ENCODE data around the gene TSPAN10. TPM values are rescaled to one million over a fixed set of nuclear protein-coding genes. Genes with fewer than 3 reads are reported as not detected.

TSPAN10 gene
- total RNA-seq, 4 donors from 2014 or later, result 0.22 to 0.84 TPM; not detected in 2

GRCh38 chr17:81659038-81659437 is 22.0 kb downstream of the TSPAN10 start:
- H3K27me3 ChIP-seq, result peaks cover 0 to 3% of the 10 kb centered on the region in 2 donors
- no peaks in the 10 kb centered on the region for H3K9me3 ChIP-seq
- no peak overlapping the region for H3K27ac ChIP-seq
- no peak for TF ChIP-seq POLR2A (IDR thresholded peaks at IDR 0.05)
- H3K36me3 ChIP-seq, result peaks cover 0 to under 1% (median 0%) of the 10 kb centered on the region in 3 donors
- no peak overlapping the region for H3K4me3 ChIP-seq
- DNase-seq (ENCODE audit: low spot score in 2 of 2), result no peak
- H3K4me1 ChIP-seq, result no peaks in the 10 kb centered on the region
- 80 to 88% methylated on average over 5 of the region's 5 CpGs for WGBS, 2 donors

- TF ChIP-seq CTCF (IDR thresholded peaks at IDR 0.05) (no peak), EP300 (IDR thresholded peaks at IDR 0.05) (no peak), POLR2A (IDR thresholded peaks at IDR 0.05) (no peak)
- no peak overlapping the region for H3K27ac ChIP-seq
- 83 to 85% methylated on average over 9 of the region's 9 CpGs for WGBS, 2 donors
Observed at GRCh38 chr17:81660441-81660840, 23.4 kb downstream of the TSPAN10 start.

GRCh38 chr17:81662002-81662401 is 25.0 kb downstream of the TSPAN10 start:
- H3K27me3 ChIP-seq, result no peaks in the 10 kb centered on the region
- no peaks in the 10 kb centered on the region for H3K9me3 ChIP-seq
- no peak overlapping the region for H3K4me3 ChIP-seq
- no peak for DNase-seq (ENCODE audit: low spot score in 2 of 2)
- peaks cover 0 to 15% (median 4%) of the 10 kb centered on the region in 4 donors for H3K4me1 ChIP-seq
- TF ChIP-seq EP300 (IDR thresholded peaks at IDR 0.05) (no peak), POLR2A (IDR thresholded peaks at IDR 0.05) (no peak), CTCF (IDR thresholded peaks at IDR 0.05) (no peak)
- H3K36me3 ChIP-seq, result peaks cover 0 to 12% (median 0%) of the 10 kb centered on the region in 3 donors
- WGBS, 2 donors, result 91 to 95% methylated on average over 4 of the region's 4 CpGs
- no peak overlapping the region for H3K27ac ChIP-seq

More at GRCh38 chr17:81660441-81660840, 23.4 kb downstream of the TSPAN10 start:
- H3K9me3 ChIP-seq, result no peaks in the 10 kb centered on the region
- no peaks in the 10 kb centered on the region for H3K27me3 ChIP-seq
- DNase-seq (ENCODE audit: low spot score in 2 of 2), result no peak
- no peak overlapping the region for H3K4me3 ChIP-seq
- H3K36me3 ChIP-seq, result peaks cover 0 to 12% (median 0%) of the 10 kb centered on the region in 3 donors
- peaks cover 0 to 8% (median 2%) of the 10 kb centered on the region in 4 donors for H3K4me1 ChIP-seq

- DNase-seq (ENCODE audit: low spot score in 2 of 2), result no peak
- H3K4me1 ChIP-seq, result peaks cover 0 to 30% (median 12%) of the 10 kb centered on the region in 4 donors
- no peak overlapping the region for H3K27ac ChIP-seq
- TF ChIP-seq EP300 (IDR thresholded peaks at IDR 0.05) (no peak), CTCF (IDR thresholded peaks at IDR 0.05) (no peak), POLR2A (IDR thresholded peaks at IDR 0.05) (no peak)
- no peak overlapping the region for H3K4me3 ChIP-seq
- H3K9me3 ChIP-seq, result no peaks in the 10 kb centered on the region
- H3K36me3 ChIP-seq, result peaks cover 0 to 13% (median 0%) of the 10 kb centered on the region in 3 donors
- no peaks in the 10 kb centered on the region for H3K27me3 ChIP-seq
- 69 to 83% methylated on average over 7 of the region's 7 CpGs for whole genome bisulfite sequencing, 2 donors
Observed at GRCh38 chr17:81664051-81664470, 27.1 kb downstream of the TSPAN10 start.

- no peaks in the 10 kb centered on the region for H3K27me3 ChIP-seq
- H3K4me3 ChIP-seq, result peak overlapping the region; percentile 69 to 100 (median 100)
- peaks cover 0 to 26% (median 9%) of the 10 kb centered on the region in 3 donors for H3K36me3 ChIP-seq
- peak overlapping the region in 3 of 4 donors; percentile 91 to 94 (median 93) for H3K27ac ChIP-seq
- H3K4me1 ChIP-seq, result peaks cover 0 to 30% (median 12%) of the 10 kb centered on the region in 4 donors
- TF ChIP-seq POLR2A (IDR thresholded peaks at IDR 0.05), result no peak
- TF ChIP-seq CTCF (IDR thresholded peaks at IDR 0.05), result no peak
- TF ChIP-seq EP300 (IDR thresholded peaks at IDR 0.05), result no peak
- WGBS, 2 donors, result 54 to 66% methylated on average over 18 to 29 of the region's 30 CpGs
- DNase-seq (ENCODE audit: low spot score in 2 of 2), result no peak
- H3K9me3 ChIP-seq, result no peaks in the 10 kb centered on the region
Observed at GRCh38 chr17:81665205-81666091, 28.5 kb downstream of the TSPAN10 start.

Measured in tibial nerve (tissue), 4 donors.